H9 (cell line): ENCODE measurements around the gene NUP88. TPM values are rescaled to one million over a fixed set of nuclear protein-coding genes. Genes with fewer than 3 reads are reported as not detected.

ENCODE experiments used
- DNase-seq: peaks from one replicate; pipeline ENCODE4 v3.0.0-alpha.2; 2017
- H2AFZ ChIP-seq: one replicate; pipeline ENCODE4 v1.6.1; 2013; ENCODE audit warnings: mild to moderate bottlenecking, low read length, control low read depth, moderate library complexity
- H2AK5ac ChIP-seq: 2 replicates; pipeline ENCODE4 v1.6.1; 2013; ENCODE audit warnings: low read length, control low read depth, mixed read lengths; ENCODE audit not compliant: insufficient read length
- H2BK120ac ChIP-seq: one replicate; pipeline ENCODE4 v1.6.1; 2013; ENCODE audit warnings: low read depth, mild to moderate bottlenecking, low read length, control low read depth, inconsistent platforms; ENCODE audit not compliant: poor library complexity, severe bottlenecking
- H2BK12ac ChIP-seq: 2 replicates; pipeline ENCODE4 v1.6.1; 2013; ENCODE audit warnings: low read length, control low read depth, mixed read lengths, low read depth; ENCODE audit not compliant: insufficient read length
- H2BK15ac ChIP-seq: 2 replicates; pipeline ENCODE4 v1.6.1; 2013; ENCODE audit warnings: low read depth, low read length, control low read depth
- H2BK20ac ChIP-seq: one replicate; pipeline ENCODE4 v1.6.1; 2013; ENCODE audit warnings: low read depth, mild to moderate bottlenecking, low read length, control low read depth, inconsistent platforms; ENCODE audit not compliant: poor library complexity, severe bottlenecking
- H2BK5ac ChIP-seq: 2 replicates; pipeline ENCODE4 v1.6.1; 2013; ENCODE audit warnings: low read length, control low read depth, mixed read lengths; ENCODE audit not compliant: insufficient read length
- H3K14ac ChIP-seq: 2 replicates; pipeline ENCODE4 v1.6.1; 2013; ENCODE audit warnings: low read length, control low read depth; ENCODE audit not compliant: insufficient read depth
- H3K18ac ChIP-seq: 2 replicates; pipeline ENCODE4 v1.6.1; 2013; ENCODE audit warnings: low read depth, mild to moderate bottlenecking, mixed read lengths, low read length, control low read depth; ENCODE audit not compliant: insufficient read length
- H3K23ac ChIP-seq: 2 replicates; pipeline ENCODE4 v1.6.1; 2013; ENCODE audit warnings: low read length, control low read depth, mixed read lengths, low read depth; ENCODE audit not compliant: insufficient read length
- H3K23me2 ChIP-seq: 2 replicates; pipeline ENCODE4 v1.6.1; 2013; ENCODE audit warnings: low read depth, mild to moderate bottlenecking, mixed read lengths, low read length, control low read depth; ENCODE audit not compliant: insufficient read length, poor library complexity, severe bottlenecking
- H3K27ac ChIP-seq: 2 replicates; pipeline ENCODE4 v1.5.1; 2013; ENCODE audit warnings: low read length, control low read depth, mixed read lengths, low read depth; ENCODE audit not compliant: insufficient read length
- H3K27me3 ChIP-seq: 2 replicates; pipeline ENCODE4 v1.6.1; 2013; ENCODE audit warnings: low read length, control low read depth, inconsistent platforms; ENCODE audit not compliant: insufficient read depth
- H3K4ac ChIP-seq: 2 replicates; pipeline ENCODE4 v1.6.1; 2013; ENCODE audit warnings: low read depth, mild to moderate bottlenecking, control low read depth, inconsistent platforms, low read length, moderate library complexity
- H3K4me1 ChIP-seq: 2 replicates; pipeline ENCODE4 v1.6.1; 2013; ENCODE audit warnings: low read length, control low read depth, inconsistent platforms; ENCODE audit not compliant: insufficient read depth
- H3K4me2 ChIP-seq: 2 replicates; pipeline ENCODE4 v1.6.1; 2013; ENCODE audit warnings: low read length, control low read depth, mixed read lengths; ENCODE audit not compliant: insufficient read length, insufficient read depth
- H3K56ac ChIP-seq: 2 replicates; pipeline ENCODE4 v1.6.1; 2013; ENCODE audit warnings: low read depth, mild to moderate bottlenecking, mixed read lengths, low read length, control low read depth; ENCODE audit not compliant: insufficient read length
- H3K79me1 ChIP-seq: 2 replicates; pipeline ENCODE4 v1.6.1; 2013; ENCODE audit warnings: low read depth, mild to moderate bottlenecking, moderate library complexity, low read length, control low read depth, inconsistent platforms; ENCODE audit not compliant: insufficient read depth, poor library complexity, severe bottlenecking
- H3K79me2 ChIP-seq: 2 replicates; pipeline ENCODE4 v1.6.1; 2013; ENCODE audit warnings: low read length, control low read depth, inconsistent platforms; ENCODE audit not compliant: insufficient read depth
- H3K9ac ChIP-seq: 2 replicates; pipeline ENCODE4 v1.6.1; 2013; ENCODE audit warnings: low read length, control low read depth, mixed read lengths; ENCODE audit not compliant: insufficient read length; ENCODE audit errors: extremely low read depth
- H3K9me3 ChIP-seq: one replicate; pipeline ENCODE4 v1.6.1; 2013; ENCODE audit warnings: low read depth, low read length, inconsistent platforms; ENCODE audit not compliant: control insufficient read depth
- H3T11ph ChIP-seq: one replicate; pipeline ENCODE4 v1.6.1; 2013; ENCODE audit warnings: mild to moderate bottlenecking, low read length, control low read depth, inconsistent platforms
- H4K20me1 ChIP-seq: one replicate; pipeline ENCODE4 v1.6.1; 2013; ENCODE audit not compliant: control insufficient read depth, insufficient read length, insufficient read depth
- H4K5ac ChIP-seq: 2 replicates; pipeline ENCODE4 v1.6.1; 2013; ENCODE audit warnings: low read depth, mild to moderate bottlenecking, mixed read lengths, low read length, control low read depth; ENCODE audit not compliant: insufficient read length
- H4K8ac ChIP-seq: replicated peaks from 2 replicates; pipeline ENCODE4 v1.6.1; 2013; ENCODE audit warnings: low read length, control low read depth, mixed read lengths, low read depth; ENCODE audit not compliant: insufficient read length
- H4K91ac ChIP-seq: 2 replicates; pipeline ENCODE4 v1.6.1; 2013; ENCODE audit warnings: low read depth, mild to moderate bottlenecking, moderate library complexity, mixed read lengths, low read length, control low read depth; ENCODE audit not compliant: insufficient read length
- H3K27ac Mint-ChIP-seq, 3 experiments: 2 replicates in 2 of 3; 3 replicates in 1 of 3; pipeline ENCODE4 v1.8.0; 2020 to 2021; ENCODE audit warnings: mixed read lengths in 3 of 3, mild to moderate bottlenecking in 1 of 3, moderate library complexity in 1 of 3
- H3K27me3 Mint-ChIP-seq: 2 replicates; pipeline ENCODE4 v1.8.0; 2021; ENCODE audit warnings: low read depth, mild to moderate bottlenecking, moderate library complexity, mixed read lengths
- H3K36me3 Mint-ChIP-seq, 3 experiments: 2 replicates in 2 of 3; 3 replicates in 1 of 3; pipeline ENCODE4 v1.8.0; 2020 to 2021; ENCODE audit warnings: low read depth in 3 of 3, mixed read lengths in 3 of 3; ENCODE audit not compliant: insufficient read depth in 1 of 3
- H3K4me1 Mint-ChIP-seq, 2 experiments: 2 replicates each; pipeline ENCODE4 v1.8.0; 2020; ENCODE audit warnings: mixed read lengths in 2 of 2
- H3K4me3 Mint-ChIP-seq, 2 experiments: 2 replicates in 1 of 2; 3 replicates in 1 of 2; pipeline ENCODE4 v1.8.0; 2020 to 2021; ENCODE audit warnings: mild to moderate bottlenecking in 2 of 2, mixed read lengths in 2 of 2, moderate library complexity in 1 of 2
- H3K9me3 Mint-ChIP-seq, 2 experiments: 2 replicates in 1 of 2; 3 replicates in 1 of 2; pipeline ENCODE4 v1.8.0; 2020; ENCODE audit warnings: mild to moderate bottlenecking in 2 of 2, mixed read lengths in 2 of 2, moderate library complexity in 1 of 2
- CTCF ChIP-seq: fragments of 200-600 bp; sonication (generic); conservative IDR thresholded peaks from 3 replicates; pipeline ENCODE4 v1.8.0; 2021; ENCODE audit warnings: antibody characterized with exemption, mild to moderate bottlenecking
- WGBS: extraction: QIAGEN DNeasy Blood & Tissue Kit; methylation state at CpG from one replicate; pipeline ENCODE4 v1.1.7; 2013; ENCODE audit warnings: missing lambda C conversion rate, low lambda C conversion rate, mixed read lengths; ENCODE audit not compliant: insufficient read length; ENCODE audit errors: extremely low coverage; 5-methylcytosine and 5-hydroxymethylcytosine counted together
- total RNA-seq: library from RNA; stranded (reverse); gene quantifications from 2 replicates; pipeline ENCODE4 v1.2.1, GENCODE V29; 2021

The NUP88 gene
- total RNA-seq, 1 experiment from 2014 or later, result 98.2 TPM

- H2BK12ac ChIP-seq, result no peak overlapping the region
- no peak overlapping the region for H3K23ac ChIP-seq
- no peak for TF ChIP-seq CTCF
- DNase-seq, result no peak
- no peak overlapping the region for H3K14ac ChIP-seq
- Mint-ChIP-seq H3K36me3 (peaks cover 54 to 92% (median 80%) of the 10 kb centered on the region in 3 experiments; a peak in 6 of 7 replicates), H3K9me3 (no peaks in the 10 kb centered on the region), H3K27me3 (no peaks in the 10 kb centered on the region), H3K4me3 (no peak overlapping the region), H3K4me1 (peaks cover 9 to 14% of the 10 kb centered on the region in 2 experiments), H3K27ac (no peak overlapping the region)
- H2BK120ac ChIP-seq, result no peak overlapping the region
- H3K27me3 ChIP-seq, result no peaks in the 10 kb centered on the region
- no peak overlapping the region for H4K8ac ChIP-seq
- H3K79me1 ChIP-seq, result peaks cover 2% of the 10 kb centered on the region
- no peak overlapping the region for H4K5ac ChIP-seq
- WGBS, result no CpG with 5 or more reads among the region's 1 CpG
- H2AFZ ChIP-seq, result no peak overlapping the region
- H3K23me2 ChIP-seq, result peaks cover 5% of the 10 kb centered on the region
- H2BK20ac ChIP-seq, result no peak overlapping the region
- H3K4me2 ChIP-seq, result no peak overlapping the region
- no peak overlapping the region for H3K9ac ChIP-seq
- H3K9me3 ChIP-seq, result no peaks in the 10 kb centered on the region
- no peak overlapping the region for H4K91ac ChIP-seq
- no peak overlapping the region for H3K27ac ChIP-seq
- H2BK15ac ChIP-seq, result no peak overlapping the region
- no peak overlapping the region for H3K18ac ChIP-seq
- peaks cover 9% of the 10 kb centered on the region; the same call in 1 of the 2 replicates for H3K79me2 ChIP-seq
- H3T11ph ChIP-seq, result no peak overlapping the region
- no peak overlapping the region for H3K56ac ChIP-seq
- H4K20me1 ChIP-seq, result no peaks in the 10 kb centered on the region
- no peak overlapping the region for H3K4ac ChIP-seq
- H2BK5ac ChIP-seq, result no peak overlapping the region
- no peak overlapping the region for H2AK5ac ChIP-seq
- H3K4me1 ChIP-seq, result no peaks in the 10 kb centered on the region
These were observed 5.4 kb upstream of the NUP88 start for GRCh38 chr17:5424909-5425308.
